HuH-7 (cell line): ENCODE results near the gene DHX34.
"Not testable (repeated sequence)": the region's sequence is repeated elsewhere in the genome, so short reads cannot be mapped to it uniquely, and the experiment has no call there.

ENCODE experiments used
- DNase-seq: peaks from one replicate; pipeline ENCODE4 v3.0.0; 2011; ENCODE audit warnings: low spot score

DHX34 gene, protein sequence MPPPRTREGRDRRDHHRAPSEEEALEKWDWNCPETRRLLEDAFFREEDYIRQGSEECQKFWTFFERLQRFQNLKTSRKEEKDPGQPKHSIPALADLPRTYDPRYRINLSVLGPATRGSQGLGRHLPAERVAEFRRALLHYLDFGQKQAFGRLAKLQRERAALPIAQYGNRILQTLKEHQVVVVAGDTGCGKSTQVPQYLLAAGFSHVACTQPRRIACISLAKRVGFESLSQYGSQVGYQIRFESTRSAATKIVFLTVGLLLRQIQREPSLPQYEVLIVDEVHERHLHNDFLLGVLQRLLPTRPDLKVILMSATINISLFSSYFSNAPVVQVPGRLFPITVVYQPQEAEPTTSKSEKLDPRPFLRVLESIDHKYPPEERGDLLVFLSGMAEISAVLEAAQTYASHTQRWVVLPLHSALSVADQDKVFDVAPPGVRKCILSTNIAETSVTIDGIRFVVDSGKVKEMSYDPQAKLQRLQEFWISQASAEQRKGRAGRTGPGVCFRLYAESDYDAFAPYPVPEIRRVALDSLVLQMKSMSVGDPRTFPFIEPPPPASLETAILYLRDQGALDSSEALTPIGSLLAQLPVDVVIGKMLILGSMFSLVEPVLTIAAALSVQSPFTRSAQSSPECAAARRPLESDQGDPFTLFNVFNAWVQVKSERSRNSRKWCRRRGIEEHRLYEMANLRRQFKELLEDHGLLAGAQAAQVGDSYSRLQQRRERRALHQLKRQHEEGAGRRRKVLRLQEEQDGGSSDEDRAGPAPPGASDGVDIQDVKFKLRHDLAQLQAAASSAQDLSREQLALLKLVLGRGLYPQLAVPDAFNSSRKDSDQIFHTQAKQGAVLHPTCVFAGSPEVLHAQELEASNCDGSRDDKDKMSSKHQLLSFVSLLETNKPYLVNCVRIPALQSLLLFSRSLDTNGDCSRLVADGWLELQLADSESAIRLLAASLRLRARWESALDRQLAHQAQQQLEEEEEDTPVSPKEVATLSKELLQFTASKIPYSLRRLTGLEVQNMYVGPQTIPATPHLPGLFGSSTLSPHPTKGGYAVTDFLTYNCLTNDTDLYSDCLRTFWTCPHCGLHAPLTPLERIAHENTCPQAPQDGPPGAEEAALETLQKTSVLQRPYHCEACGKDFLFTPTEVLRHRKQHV

DNA sequence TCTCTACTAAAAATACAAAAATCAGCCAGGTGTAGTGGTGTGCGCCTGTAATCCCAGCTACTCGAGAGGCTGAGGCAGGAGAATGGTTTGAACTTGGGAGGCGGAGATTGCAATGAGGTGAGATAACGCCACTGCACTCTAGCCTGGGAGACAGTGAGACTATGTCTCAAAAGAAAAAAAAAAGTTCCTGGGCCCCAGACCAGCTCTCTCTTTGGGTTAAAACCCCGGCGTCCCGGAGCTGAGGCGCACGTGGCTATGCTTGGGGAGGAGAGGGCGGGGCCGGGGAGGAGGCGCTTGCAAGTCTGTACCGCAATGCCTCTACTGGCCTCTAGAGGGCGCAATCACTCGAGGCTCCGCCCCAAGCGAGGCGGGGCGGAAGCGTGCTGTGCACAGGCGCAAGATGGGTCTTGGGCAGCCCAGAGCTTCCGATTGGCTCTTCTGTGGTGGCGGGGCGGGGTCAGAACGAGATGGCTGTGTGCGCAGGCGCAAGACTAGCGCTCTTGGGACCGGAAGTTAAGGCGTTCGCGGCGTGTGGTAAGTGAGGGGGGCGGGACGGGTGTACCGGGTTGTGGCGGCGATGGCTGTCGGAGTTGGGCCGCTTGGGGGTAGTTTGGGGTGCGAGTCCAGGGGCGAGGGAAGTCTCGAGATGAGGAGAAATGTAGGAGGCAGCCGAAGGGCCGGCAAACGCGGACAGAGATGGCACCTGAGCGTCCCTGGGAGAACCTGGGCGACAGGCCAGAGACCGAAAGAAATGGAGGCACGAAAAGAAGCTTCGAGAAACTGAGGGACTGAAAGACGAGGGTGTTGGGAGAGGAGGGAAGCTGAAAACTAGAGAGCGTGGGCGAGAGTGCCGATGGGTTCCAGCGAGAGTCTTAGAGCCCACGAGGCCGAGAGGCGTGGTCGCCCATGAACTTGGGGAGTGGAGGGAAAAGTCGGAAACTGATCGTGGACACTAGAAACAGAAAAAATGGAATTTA, at the start of gene DHX34:
DHX34 (plus strand) TSS at position 497 of the 977 bp plus-strand sequence. CDS start 3,716 bp downstream, outside the sequence.
- DNase-seq = peak; percentile 99

DNA sequence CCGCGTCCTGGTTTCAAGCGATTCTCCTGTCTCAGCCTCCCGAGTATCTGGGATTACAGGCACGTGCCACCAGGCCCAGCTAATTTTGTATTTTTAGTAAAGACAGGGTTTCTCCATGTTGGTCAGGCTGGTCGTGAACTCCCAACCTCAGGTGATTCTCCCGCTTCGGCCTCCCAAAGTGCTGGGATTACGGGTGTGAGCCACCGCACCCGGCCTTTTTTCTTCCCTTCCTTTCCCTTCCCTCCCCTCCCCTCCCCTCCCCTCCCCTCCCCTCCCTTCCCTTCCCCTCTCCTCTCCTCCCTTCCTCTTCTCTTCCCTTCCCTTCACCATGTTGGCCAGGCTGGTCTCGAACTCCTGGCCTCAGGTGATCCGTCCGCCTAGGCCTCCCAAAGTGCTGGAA, 48.2 kb upstream of the DHX34 start:
- not testable (repeated sequence) for DNase-seq

DNA sequence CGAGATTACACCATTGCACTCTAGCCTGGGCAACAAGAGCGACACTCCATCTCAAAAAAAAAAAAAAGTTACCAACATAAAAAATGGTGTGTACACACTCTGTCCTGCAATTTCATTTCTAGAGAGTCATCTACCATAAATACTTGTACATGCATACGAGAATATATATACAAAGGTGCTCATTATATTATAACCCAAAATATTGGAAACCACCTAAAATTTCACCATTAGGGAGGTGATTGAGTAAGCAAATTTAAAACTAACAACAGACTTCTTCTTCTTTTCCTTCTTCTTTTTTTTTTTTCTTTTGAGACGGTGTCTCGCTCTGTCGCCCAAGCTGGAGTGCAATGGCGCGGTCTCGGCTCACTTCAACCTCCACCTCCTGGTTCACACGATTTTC, 46.9 kb upstream of the DHX34 start:
- DNase-seq = no peak

DNA sequence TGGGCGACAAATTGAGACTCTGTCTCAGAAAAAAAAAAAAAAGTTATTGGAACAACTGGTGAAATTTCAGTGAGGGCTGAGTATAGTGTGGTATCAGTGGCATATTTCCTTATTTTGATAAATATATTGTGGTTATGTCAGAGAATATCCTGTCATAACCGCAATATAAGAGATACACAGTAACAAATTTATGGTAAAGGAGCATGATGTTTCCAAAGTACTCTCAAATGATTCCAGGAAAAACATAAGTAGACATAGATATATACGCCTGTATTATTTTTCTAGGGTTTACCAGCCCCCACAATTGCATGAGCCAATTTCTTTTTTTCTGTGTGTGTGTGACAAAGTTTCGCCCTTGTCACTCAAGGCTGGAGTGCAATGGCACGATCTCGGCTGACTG, 45.1 kb upstream of the DHX34 start:
- DNase-seq = no peak

DNA sequence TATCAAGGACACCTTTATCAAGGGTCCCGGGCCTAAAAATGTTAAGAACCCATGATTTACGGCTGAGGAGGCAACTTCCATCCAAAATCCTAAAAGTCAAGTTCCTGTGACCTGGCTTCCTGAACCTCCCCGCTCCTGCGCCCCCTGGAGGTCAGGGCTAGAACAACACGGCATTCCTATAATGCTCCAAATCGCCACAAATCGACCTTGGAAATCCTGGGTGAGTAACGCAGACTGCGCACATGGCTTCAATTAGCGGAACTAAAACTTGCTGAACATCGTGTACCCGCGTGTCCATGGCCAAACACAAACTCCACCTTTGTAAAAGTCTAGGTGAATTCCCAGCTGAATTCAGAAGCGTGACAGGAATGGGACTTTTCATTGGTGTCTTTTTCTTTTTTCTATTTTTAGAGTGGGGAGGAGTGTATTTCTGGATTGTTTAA, 43.8 kb upstream of the DHX34 start:
- DNase-seq = peak; percentile 72

DNA sequence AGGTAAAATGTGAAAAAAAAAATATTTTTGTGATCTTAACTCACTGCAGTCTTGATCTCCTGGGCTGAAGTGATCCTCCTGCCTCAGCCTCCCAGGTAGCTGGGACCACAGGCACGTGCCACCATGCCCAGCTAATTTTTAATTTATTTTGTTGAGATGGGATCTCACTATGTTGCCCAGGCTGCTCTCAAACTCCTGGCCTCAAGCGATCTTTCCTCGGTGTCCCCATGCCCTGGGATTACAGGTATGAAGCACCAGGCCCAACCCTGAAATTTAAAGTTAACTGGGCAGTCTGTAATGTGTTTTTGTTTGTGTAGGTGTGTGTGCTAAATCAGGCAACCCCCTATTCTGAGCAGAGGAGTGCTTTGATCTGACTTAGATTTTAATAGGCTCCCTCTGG, 42.8 kb upstream of the DHX34 start:
- DNase-seq = no peak

DNA sequence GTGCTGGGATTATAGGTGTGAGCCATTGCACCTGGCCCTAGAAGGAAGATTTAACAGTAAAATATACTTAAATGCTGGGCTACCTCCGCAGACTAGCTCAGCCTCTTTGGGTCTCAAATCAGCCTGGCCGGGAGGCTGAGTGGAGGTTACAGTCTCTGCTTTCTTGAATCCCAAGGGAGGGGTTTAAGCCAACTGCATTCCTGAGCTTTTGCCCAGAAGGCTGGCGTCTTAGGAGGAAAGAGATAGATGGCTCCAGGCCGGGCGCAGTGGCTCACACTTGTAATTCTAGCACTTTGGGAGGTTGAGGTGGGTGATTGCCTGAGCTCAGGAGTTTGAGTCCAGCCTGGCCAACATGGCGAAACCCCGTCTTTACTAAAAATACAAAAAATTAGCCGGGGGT, 40.1 kb upstream of the DHX34 start:
- no peak for DNase-seq

DNA sequence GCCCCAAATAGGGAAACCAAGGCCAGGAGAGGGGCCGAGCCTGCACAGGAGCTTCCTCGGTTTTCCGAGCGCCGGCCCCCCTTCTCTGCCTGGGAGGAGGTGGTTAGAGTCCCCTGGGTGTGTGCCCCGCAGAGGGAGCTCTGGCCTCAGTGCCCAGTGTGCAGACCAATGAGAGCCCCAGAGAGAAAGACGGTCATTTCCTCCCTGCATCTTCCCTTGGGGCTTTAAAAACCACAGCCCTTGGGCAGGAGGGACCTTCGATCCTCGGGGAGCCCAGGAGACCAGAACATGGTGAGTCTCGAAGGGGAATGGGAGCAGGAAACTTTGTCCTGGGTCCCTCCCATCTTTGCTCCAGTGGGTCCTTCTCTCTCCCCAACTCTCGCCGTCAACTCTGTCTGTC, 39.5 kb upstream of the DHX34 start, which contains the start of gene C5AR1:
C5AR1 (plus strand) TSS at position 254 of the 400 bp plus-strand sequence; CDS start at position 289, 35 bp downstream.
- DNase-seq = no peak

DNA sequence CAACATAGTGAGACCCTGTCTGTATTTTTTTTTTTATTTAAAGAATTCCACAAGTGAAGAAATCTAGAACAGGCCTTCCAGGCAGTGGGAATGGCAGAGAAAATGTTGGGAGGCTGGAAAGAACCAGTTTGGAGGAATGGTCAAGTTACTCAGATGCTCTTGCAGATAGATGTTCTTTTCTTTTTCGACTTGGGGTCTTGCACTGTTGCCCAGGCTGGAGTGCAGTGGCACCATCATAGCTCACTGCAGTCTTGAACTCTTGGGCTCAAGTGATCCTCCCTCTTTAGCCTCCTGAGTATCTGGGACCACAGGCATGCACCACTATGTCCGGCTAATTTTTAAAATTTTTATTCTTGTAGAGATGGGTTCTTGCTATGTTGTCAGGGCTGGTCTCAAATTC, 38.8 kb upstream of the DHX34 start:
- no peak for DNase-seq

DNA sequence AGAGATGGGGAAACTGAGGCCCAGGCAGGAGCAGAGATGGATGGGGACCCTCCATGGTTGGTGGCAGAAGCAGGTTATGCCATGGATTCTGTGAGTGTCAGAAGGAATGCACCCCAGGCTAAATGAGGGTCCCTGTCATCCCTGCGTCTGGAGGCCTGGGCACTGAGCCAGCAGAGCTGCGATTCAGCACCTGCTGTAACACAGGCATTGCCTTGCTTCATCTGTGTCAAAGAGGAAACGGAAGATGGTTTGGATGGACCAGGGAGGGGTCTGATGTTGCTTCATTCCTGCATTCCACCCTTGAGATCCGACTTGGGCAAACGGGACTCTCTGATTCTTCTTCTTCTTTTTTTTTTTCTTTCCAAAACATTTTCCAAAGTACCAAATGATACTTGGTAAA, 38.3 kb upstream of the DHX34 start:
- DNase-seq = no peak

DNA sequence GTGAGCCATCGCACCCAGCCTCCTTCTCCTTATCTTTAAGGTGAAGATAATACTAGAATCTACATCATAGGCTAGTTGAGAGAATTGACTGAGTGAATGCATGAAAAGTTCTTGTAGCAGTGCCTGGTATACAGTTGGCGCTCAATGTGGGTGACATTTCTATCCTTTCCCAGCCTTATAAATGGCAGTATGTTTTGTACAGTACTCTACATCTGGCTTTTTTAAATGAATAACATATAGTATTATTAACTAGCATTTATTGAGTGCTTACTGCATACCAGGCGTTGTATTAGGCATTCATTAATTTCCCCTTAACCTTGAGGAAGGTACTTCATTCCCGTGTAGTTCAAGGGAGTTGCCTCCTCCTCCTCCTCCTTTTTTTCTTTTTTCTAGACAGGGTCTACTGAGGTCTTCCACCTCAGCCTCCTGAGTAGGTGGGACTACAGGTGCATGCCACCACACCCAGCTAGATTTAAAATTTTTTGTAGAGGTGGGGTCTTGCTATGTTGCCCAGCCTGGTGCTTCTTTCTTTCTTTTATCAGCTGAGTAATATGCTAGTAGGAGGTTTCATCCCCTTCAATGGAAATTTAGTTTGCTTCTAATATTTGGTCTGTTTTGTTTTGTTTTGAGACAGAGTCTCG, 36.6 kb upstream of the DHX34 start:
- no peak for DNase-seq

DNA sequence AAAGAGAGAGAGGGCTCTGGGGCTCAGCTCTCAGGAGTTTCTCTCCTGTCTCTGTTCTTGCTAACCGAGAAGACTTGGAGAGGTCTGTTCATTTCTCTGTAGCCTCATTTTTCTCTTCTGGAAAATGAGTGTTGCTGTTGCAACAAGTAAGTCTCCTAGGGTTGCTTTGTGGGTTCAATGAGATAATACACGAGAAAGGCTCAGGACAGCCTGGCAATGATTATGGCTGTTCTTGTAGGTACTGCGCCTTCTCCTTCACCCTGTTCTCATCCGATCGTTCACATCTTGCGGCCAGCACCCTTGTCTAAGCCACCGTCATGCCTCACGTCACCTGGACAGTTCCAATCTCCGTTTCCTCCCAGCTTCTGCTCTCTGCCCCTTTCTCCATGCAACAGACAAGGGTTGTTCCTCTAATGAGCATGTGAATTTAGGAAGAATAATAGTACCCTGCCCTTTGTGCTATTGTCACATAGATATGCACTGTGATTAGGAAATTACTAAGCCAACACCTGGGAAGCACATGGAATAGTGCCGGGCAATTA, 35.3 kb upstream of the DHX34 start:
- DNase-seq = no peak

DNA sequence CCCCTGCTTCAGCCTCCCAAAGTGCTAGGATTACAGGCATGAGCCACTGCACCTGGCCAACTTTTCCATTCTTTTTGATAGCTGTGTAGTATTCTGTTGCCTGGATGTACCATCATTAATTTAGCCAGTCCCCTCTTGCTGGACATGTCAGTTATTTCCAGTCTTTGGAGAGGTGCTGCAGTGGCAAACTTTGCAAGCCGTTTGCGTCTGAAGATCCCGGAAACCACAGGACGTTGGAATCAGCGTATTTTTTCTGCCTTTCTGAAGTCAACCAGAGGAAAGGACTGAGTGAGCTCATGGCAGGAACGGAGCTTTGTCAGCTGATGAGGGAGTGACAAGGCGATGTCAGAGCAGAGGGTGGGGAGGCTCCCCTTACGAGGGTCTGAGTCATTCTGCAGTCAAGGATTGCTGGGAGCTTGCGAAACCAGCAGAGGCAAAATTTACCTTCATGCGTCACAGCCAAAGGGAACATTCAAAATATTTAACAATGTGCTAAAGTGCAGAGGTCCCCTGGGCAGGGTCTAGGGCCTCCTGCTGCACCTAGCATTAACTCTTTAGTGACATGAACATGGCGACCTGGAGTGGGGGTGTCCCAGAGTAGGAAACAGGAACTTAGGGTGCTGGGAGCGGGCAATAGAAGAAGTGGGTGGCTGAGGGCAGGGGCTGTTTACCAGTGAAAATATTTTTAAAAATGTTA, 33.8 kb upstream of the DHX34 start:
- peak; percentile 73 for DNase-seq

DNA sequence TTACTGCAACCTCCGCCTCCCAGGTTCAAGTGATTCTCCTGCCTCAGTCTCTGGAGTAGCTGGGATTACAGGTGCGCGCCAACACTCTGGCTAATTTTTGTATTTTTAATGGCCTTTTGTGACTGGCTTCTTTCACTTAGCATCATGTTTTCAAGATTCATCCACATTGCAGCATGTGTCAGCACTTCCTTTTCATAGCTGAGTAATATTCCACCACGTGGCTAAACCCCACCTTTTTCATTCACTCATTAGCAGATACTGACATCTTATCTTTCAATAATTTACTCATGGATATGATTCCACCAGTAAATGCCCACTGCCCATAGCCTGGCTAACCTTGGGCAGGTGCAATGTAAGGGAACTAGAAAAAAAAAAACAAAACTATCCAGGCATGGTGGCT, 32.6 kb upstream of the DHX34 start:
- DNase-seq = no peak

DNA sequence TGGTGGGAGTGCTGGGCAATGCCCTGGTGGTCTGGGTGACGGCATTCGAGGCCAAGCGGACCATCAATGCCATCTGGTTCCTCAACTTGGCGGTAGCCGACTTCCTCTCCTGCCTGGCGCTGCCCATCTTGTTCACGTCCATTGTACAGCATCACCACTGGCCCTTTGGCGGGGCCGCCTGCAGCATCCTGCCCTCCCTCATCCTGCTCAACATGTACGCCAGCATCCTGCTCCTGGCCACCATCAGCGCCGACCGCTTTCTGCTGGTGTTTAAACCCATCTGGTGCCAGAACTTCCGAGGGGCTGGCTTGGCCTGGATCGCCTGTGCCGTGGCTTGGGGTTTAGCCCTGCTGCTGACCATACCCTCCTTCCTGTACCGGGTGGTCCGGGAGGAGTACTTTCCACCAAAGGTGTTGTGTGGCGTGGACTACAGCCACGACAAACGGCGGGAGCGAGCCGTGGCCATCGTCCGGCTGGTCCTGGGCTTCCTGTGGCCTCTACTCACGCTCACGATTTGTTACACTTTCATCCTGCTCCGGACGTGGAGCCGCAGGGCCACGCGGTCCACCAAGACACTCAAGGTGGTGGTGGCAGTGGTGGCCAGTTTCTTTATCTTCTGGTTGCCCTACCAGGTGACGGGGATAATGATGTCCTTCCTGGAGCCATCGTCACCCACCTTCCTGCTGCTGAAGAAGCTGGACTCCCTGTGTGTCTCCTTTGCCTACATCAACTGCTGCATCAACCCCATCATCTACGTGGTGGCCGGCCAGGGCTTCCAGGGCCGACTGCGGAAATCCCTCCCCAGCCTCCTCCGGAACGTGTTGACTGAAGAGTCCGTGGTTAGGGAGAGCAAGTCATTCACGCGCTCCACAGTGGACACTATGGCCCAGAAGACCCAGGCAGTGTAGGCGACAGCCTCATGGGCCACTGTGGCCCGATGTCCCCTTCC, 28.9 kb upstream of the DHX34 start:
- DNase-seq = no peak

DNA sequence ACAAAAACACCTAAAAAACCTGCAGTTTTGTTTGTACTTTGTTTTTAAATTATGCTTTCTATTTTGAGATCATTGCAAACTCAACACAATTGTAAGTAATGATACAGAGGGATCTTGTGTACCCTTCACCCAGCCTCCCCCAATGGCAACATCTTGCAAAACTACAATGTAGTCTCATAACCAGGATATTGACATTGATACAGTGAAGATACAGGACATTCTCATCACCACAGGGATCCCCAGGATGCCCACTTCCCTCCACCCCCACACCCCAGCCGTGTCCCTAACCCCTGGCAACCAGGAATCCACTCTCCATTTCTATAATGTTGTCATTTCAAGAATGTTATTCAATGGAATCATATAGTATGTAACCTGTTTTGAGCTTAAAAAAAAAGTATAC, 27.5 kb upstream of the DHX34 start:
- DNase-seq = no peak

DNA sequence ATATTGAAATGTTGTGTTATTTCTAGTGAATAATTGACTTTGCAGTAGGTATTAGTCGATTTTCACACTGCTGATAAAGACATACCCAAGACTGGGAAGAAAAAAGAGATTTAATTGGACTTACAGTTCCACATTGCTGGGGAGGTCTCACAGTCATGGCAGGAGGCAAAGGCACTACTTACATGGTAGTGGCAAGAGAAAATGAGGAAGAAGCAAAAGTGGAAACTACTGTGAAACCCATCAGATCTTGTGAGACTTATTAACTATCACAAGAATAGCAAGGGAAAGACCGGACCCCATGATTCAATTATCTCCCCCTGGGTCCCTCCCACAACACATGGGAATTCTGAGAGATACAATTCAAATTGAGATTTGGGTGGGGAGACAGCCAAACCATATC, 27.1 kb upstream of the DHX34 start:
- no peak for DNase-seq

DNA sequence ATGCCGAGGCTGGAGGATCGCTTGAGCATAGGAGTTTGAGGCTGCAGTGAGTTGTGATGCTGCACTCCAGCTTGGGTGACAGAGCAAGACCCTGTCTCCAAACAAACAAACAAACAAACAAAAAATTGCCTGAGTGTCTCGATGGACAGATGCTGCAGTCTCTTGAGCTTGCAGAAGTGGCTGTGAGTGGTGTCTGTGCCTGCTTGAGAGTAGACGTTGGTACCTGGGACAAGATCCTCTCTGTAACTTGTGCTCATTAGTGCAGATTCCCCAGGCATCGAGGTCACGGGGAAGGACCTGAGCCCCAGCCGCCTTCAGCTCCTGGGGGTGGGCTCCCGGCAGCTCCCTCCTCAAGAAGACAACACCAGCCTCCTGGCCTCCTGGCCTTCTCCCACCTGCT, 25.7 kb upstream of the DHX34 start:
- DNase-seq = no peak

DNA sequence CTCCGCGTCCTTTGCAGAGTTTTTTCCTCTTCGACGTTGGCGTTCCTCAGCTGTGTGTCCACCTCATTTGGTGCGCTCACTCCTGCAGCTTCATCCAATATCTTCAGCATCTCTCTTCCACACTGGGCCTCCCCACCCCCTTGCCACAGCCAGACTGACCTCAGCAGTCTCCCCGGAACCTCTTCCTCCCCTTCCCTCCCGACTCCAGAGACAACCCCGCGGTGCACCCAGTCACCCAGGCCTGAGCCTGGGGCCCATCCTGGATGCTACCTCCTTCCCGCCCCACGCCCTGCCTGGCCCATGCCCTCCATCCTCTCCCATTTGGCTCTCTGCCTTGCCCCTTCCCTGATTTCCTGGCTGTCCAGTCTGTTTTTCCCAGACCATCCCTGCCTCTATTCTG, 25.2 kb upstream of the DHX34 start:
- no peak for DNase-seq
